ES-I3 (cell line): ENCODE measurements around the gene DUOX2.
"Not testable (repeated sequence)": the region's sequence is repeated elsewhere in the genome, so short reads cannot be mapped to it uniquely, and the experiment has no call there.

ENCODE experiments used
- H3K36me3 ChIP-seq: 2 replicates; pipeline ENCODE4 v1.6.1; 2013; ENCODE audit warnings: mild to moderate bottlenecking, low read length, control low read depth, moderate library complexity; ENCODE audit not compliant: insufficient read depth
- H3K4me1 ChIP-seq: 2 replicates; pipeline ENCODE4 v1.6.1; 2013; ENCODE audit warnings: mild to moderate bottlenecking, control low read depth, low read length; ENCODE audit not compliant: insufficient read depth
- H3K9ac ChIP-seq: 2 replicates; pipeline ENCODE4 v1.6.1; 2013; ENCODE audit warnings: low read depth, mild to moderate bottlenecking, low read length, moderate library complexity
- H3K9me3 ChIP-seq: 2 replicates; pipeline ENCODE4 v1.6.1; 2013; ENCODE audit warnings: mild to moderate bottlenecking, low read length, moderate library complexity; ENCODE audit not compliant: control insufficient read depth, insufficient read depth

The DUOX2 gene

GRCh38 chr15:45062301-45062700 is 51.7 kb downstream of the DUOX2 start:
- H3K4me1 ChIP-seq, H3K36me3 ChIP-seq, H3K9ac ChIP-seq, H3K9me3 ChIP-seq: not testable (repeated sequence)

- H3K4me1 ChIP-seq, H3K9ac ChIP-seq, H3K9me3 ChIP-seq, H3K36me3 ChIP-seq: not testable (repeated sequence)
Measured at GRCh38 chr15:45058690-45059675, 55.0 kb downstream of the DUOX2 start.

- H3K4me1 ChIP-seq, H3K36me3 ChIP-seq, H3K9me3 ChIP-seq, H3K9ac ChIP-seq: not testable (repeated sequence)
Measured at GRCh38 chr15:45052676-45053075, 61.3 kb downstream of the DUOX2 start.

- H3K9me3 ChIP-seq, result peaks cover 7% of the 10 kb centered on the region
Measured at GRCh38 chr15:45050587-45050986, 63.4 kb downstream of the DUOX2 start.

GRCh38 chr15:45048794-45049631 is 65.0 kb downstream of the DUOX2 start:
- Histone ChIP-seq H3K9ac (no peak overlapping the region), H3K4me1 (no peaks in the 10 kb centered on the region), H3K36me3 (no peaks in the 10 kb centered on the region; the same call in 1 of the 2 replicates), H3K9me3 (peaks cover 7% of the 10 kb centered on the region)

More at GRCh38 chr15:45050587-45050986, 63.4 kb downstream of the DUOX2 start:
- no peaks in the 10 kb centered on the region; the same call in 1 of the 2 replicates for H3K36me3 ChIP-seq
- no peaks in the 10 kb centered on the region for H3K4me1 ChIP-seq
- no peak overlapping the region for H3K9ac ChIP-seq

GRCh38 chr15:45048449-45048793 is 65.6 kb downstream of the DUOX2 start:
- not testable (repeated sequence) for H3K4me1 ChIP-seq, H3K9me3 ChIP-seq, H3K9ac ChIP-seq, H3K36me3 ChIP-seq

GRCh38 chr15:45044270-45044669 is 69.7 kb downstream of the DUOX2 start:
- not testable (repeated sequence) for H3K36me3 ChIP-seq, H3K4me1 ChIP-seq, H3K9ac ChIP-seq, H3K9me3 ChIP-seq

GRCh38 chr15:45042859-45043258 is 71.1 kb downstream of the DUOX2 start:
- H3K9me3 ChIP-seq, H3K36me3 ChIP-seq, H3K4me1 ChIP-seq, H3K9ac ChIP-seq: not testable (repeated sequence)
